SU-DHL-6 (cell line): ENCODE measurements around the gene NFATC2IP.

Source experiments
- H2AFZ ChIP-seq: fragments of 200-600 bp; sonication (generic); 2 replicates; pipeline ENCODE4 v1.6.1; 2014; ENCODE audit warnings: low read depth, mild to moderate bottlenecking, moderate library complexity, mixed read lengths, antibody characterized with exemption, low read length; ENCODE audit not compliant: severe bottlenecking
- H3F3A ChIP-seq: fragments of 200-600 bp; shearing (Covaris generic); 2 replicates; pipeline ENCODE4 v1.6.0; 2016; ENCODE audit warnings: antibody characterized with exemption, mild to moderate bottlenecking; ENCODE audit not compliant: insufficient read depth
- H3K27ac ChIP-seq: fragments of 200-600 bp; sonication (generic); 2 replicates; pipeline ENCODE4 v1.5.1; 2016; ENCODE audit warnings: low read depth, mild to moderate bottlenecking, low read length, moderate library complexity, mixed read lengths
- H3K27me3 ChIP-seq: fragments of 200-600 bp; sonication (generic), shearing (Covaris generic); 2 replicates; pipeline ENCODE4 v1.6.0; 2014; ENCODE audit warnings: mild to moderate bottlenecking, low read length
- H3K36me3 ChIP-seq: fragments of 200-600 bp; sonication (generic); 2 replicates; pipeline ENCODE4 v1.6.1; 2014; ENCODE audit warnings: mild to moderate bottlenecking, low read length, mixed read lengths
- H3K4me2 ChIP-seq: fragments of 300-600, 200-600 bp; shearing (Covaris generic), sonication (generic); 2 replicates; pipeline ENCODE4 v1.6.0; 2014; ENCODE audit warnings: low read length, low read depth, mild to moderate bottlenecking; ENCODE audit not compliant: poor library complexity, severe bottlenecking
- H3K4me3 ChIP-seq: fragments of 200-600 bp; sonication (generic); 2 replicates; pipeline ENCODE4 v1.5.1; 2014; ENCODE audit warnings: antibody characterized with exemption, low read length, mild to moderate bottlenecking, mixed read lengths; ENCODE audit not compliant: insufficient read depth, poor library complexity, severe bottlenecking
- H3K79me2 ChIP-seq: fragments of 200-600 bp; sonication (generic); 2 replicates; pipeline ENCODE4 v1.6.1; 2014; ENCODE audit warnings: mild to moderate bottlenecking, low read length, moderate library complexity; ENCODE audit not compliant: insufficient read depth
- H3K9ac ChIP-seq: fragments of 200-600 bp; sonication (generic); 2 replicates; pipeline ENCODE4 v1.7.0; 2014; ENCODE audit warnings: mild to moderate bottlenecking, low read length
- H3K9me2 ChIP-seq: fragments of 200-600 bp; sonication (generic); replicated peaks from 2 replicates; pipeline ENCODE4 v1.6.1; 2014; ENCODE audit warnings: low read length; ENCODE audit not compliant: insufficient read depth
- H3K9me3 ChIP-seq: fragments of 200-600 bp; sonication (generic); 2 replicates; pipeline ENCODE4 v1.6.1; 2014; ENCODE audit warnings: low read length, mixed read lengths; ENCODE audit not compliant: insufficient read depth
- H4K20me1 ChIP-seq: fragments of 200-600 bp; sonication (generic); 2 replicates; pipeline ENCODE4 v1.6.1; 2014; ENCODE audit warnings: low read depth, mild to moderate bottlenecking, antibody characterized with exemption, low read length, moderate library complexity, mixed read lengths
- EZH2phosphoT487 ChIP-seq: fragments of 200-600 bp; sonication (generic), shearing (Covaris generic); conservative IDR thresholded peaks from 2 replicates; pipeline ENCODE4 v1.6.1; 2018; ENCODE audit warnings: mild to moderate bottlenecking, antibody characterized with exemption, low read length, moderate library complexity, mixed read lengths
- TF ChIP-seq, protein P1 (sequence below): fragments of 200-600 bp; sonication (generic); IDR thresholded peaks from one replicate; pipeline ENCODE4 v1.5.1; 2017; ENCODE audit warnings: antibody characterized with exemption, mild to moderate bottlenecking, low read length, moderate library complexity; ENCODE audit not compliant: insufficient read depth, poor library complexity, severe bottlenecking

Gene NFATC2IP

GRCh38 chr16:28986492-28986891 is 35.8 kb downstream of the NFATC2IP start:
- Histone ChIP-seq H2AFZ (no peak overlapping the region), H4K20me1 (no peaks in the 10 kb centered on the region), H3K9ac (no peak overlapping the region), H3K36me3 (no peaks in the 10 kb centered on the region), H3K4me2 (no peak overlapping the region), H3K79me2 (no peaks in the 10 kb centered on the region), H3K9me2 (no peaks in the 10 kb centered on the region), H3F3A (no peaks in the 10 kb centered on the region), H3K9me3 (no peaks in the 10 kb centered on the region), H3K27me3 (no peaks in the 10 kb centered on the region), H3K4me3 (no peak overlapping the region), H3K27ac (no peak overlapping the region)
- TF ChIP-seq, protein P1, sequence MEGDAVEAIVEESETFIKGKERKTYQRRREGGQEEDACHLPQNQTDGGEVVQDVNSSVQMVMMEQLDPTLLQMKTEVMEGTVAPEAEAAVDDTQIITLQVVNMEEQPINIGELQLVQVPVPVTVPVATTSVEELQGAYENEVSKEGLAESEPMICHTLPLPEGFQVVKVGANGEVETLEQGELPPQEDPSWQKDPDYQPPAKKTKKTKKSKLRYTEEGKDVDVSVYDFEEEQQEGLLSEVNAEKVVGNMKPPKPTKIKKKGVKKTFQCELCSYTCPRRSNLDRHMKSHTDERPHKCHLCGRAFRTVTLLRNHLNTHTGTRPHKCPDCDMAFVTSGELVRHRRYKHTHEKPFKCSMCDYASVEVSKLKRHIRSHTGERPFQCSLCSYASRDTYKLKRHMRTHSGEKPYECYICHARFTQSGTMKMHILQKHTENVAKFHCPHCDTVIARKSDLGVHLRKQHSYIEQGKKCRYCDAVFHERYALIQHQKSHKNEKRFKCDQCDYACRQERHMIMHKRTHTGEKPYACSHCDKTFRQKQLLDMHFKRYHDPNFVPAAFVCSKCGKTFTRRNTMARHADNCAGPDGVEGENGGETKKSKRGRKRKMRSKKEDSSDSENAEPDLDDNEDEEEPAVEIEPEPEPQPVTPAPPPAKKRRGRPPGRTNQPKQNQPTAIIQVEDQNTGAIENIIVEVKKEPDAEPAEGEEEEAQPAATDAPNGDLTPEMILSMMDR, result no peak
- TF ChIP-seq EZH2phosphoT487, result no peak

DNA sequence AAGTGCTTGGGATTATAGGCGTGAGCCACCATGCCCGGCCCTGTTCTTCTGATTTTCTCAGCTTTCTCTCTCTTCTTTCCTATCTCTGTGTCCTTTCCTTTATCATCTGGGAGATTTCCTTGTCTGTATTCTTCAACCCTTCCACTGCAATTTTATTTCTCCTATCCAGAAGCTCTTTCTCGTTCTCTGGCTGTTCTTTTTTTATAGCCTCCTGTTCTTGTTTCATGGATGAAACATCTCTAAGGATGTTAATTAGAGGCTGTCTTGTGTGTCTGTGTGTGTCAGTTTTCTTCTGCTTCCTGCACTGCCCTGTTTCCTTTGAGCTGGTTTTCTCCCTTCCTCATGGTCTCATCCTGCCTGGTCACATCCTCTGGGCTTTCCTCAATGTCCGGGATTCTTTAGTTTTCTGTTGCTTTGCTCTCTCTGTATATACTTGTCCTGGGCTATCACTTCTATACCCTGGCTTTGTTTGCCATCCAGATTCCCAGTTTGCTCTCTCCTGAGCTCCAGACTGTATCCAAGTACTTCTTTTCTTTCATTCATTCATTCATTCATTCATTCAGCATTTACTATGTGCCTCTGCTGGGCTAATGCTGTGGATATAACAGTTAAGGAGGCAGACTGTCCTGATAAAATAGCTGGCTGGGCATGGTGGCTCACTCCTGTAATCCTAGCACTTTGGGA is 36.6 kb downstream of the NFATC2IP start:
- H3K79me2 ChIP-seq, result no peaks in the 10 kb centered on the region
- H3K9me3 ChIP-seq, result no peaks in the 10 kb centered on the region
- no peak overlapping the region for H2AFZ ChIP-seq
- no peaks in the 10 kb centered on the region for H4K20me1 ChIP-seq
- no peaks in the 10 kb centered on the region for H3K9me2 ChIP-seq
- H3F3A ChIP-seq, result no peaks in the 10 kb centered on the region
- H3K4me3 ChIP-seq, result no peak overlapping the region
- H3K27me3 ChIP-seq, result no peaks in the 10 kb centered on the region
- TF ChIP-seq EZH2phosphoT487, result no peak
- TF ChIP-seq, protein P1, result no peak
- no peaks in the 10 kb centered on the region for H3K36me3 ChIP-seq
- H3K27ac ChIP-seq, result no peak overlapping the region
- H3K4me2 ChIP-seq, result no peak overlapping the region
- H3K9ac ChIP-seq, result no peak overlapping the region

GRCh38 chr16:28989363-28989762 is 38.6 kb downstream of the NFATC2IP start:
- no peak overlapping the region for H3K4me2 ChIP-seq
- H3K9ac ChIP-seq, result no peak overlapping the region
- no peaks in the 10 kb centered on the region for H4K20me1 ChIP-seq
- no peak overlapping the region for H2AFZ ChIP-seq
- no peaks in the 10 kb centered on the region for H3K9me2 ChIP-seq
- H3K79me2 ChIP-seq, result no peaks in the 10 kb centered on the region
- no peaks in the 10 kb centered on the region for H3F3A ChIP-seq
- no peak overlapping the region for H3K27ac ChIP-seq
- H3K36me3 ChIP-seq, result no peaks in the 10 kb centered on the region
- no peaks in the 10 kb centered on the region for H3K27me3 ChIP-seq
- H3K9me3 ChIP-seq, result no peaks in the 10 kb centered on the region
- TF ChIP-seq EZH2phosphoT487, result no peak
- TF ChIP-seq, protein P1, result no peak
- H3K4me3 ChIP-seq, result no peak overlapping the region
